A673 (cell line): Measurements from ENCODE around the gene RAB27B. TPM values are rescaled to one million over a fixed set of nuclear protein-coding genes. Genes with fewer than 3 reads are reported as not detected.

ENCODE experiments used
- BruUV-seq: library from RNA; stranded (reverse); fragments of 400-500 nt; replicated peaks from 2 replicates; lab custom pipeline; 2021; lab: Mats Ljungman, UMichigan
- CTCF ChIA-PET: fragments of 300-600 bp; sonication (Branson Sonifier 250); formaldehyde crosslinking; loops from one replicate; lab custom pipeline; 2022; ENCODE audit warnings: antibody characterized with exemption; lab: Charles Lee
- POLR2A ChIA-PET: fragments of 300-600 bp; sonication (Branson Sonifier 250); formaldehyde crosslinking; loops from one replicate; lab custom pipeline; 2022; ENCODE audit warnings: antibody characterized with exemption; ENCODE audit not compliant: low non-redundant PET; lab: Charles Lee
- DNase-seq: peaks from one replicate; pipeline ENCODE4 v3.0.0-alpha.2; 2015; ENCODE audit warnings: low spot score
- H3K27ac ChIP-seq: fragments of 200-600 bp; sonication (generic); 2 replicates; pipeline ENCODE4 v1.5.1; 2016; ENCODE audit warnings: mixed run types, low read depth, mild to moderate bottlenecking, mixed read lengths, antibody characterized with exemption, low read length; ENCODE audit not compliant: poor library complexity, severe bottlenecking
- H3K27me3 ChIP-seq: fragments of 200-600 bp; sonication (generic); replicated peaks from 2 replicates; pipeline ENCODE4 v1.6.1; 2017; ENCODE audit warnings: mixed run types, low read depth, mild to moderate bottlenecking, mixed read lengths, antibody characterized with exemption, low read length; ENCODE audit not compliant: insufficient read depth, poor library complexity
- H3K36me3 ChIP-seq: fragments of 200-600 bp; sonication (generic); 2 replicates; pipeline ENCODE4 v1.6.1; 2016; ENCODE audit warnings: mixed run types, mild to moderate bottlenecking, mixed read lengths, antibody characterized with exemption, low read length; ENCODE audit not compliant: insufficient read depth, poor library complexity, severe bottlenecking
- H3K4me1 ChIP-seq: fragments of 200-600 bp; sonication (generic); 2 replicates; pipeline ENCODE4 v1.6.1; 2017; ENCODE audit warnings: mixed run types, mild to moderate bottlenecking, mixed read lengths, antibody characterized with exemption, low read length; ENCODE audit not compliant: insufficient read depth, poor library complexity, severe bottlenecking
- H3K4me3 ChIP-seq: fragments of 200-600 bp; sonication (generic); 2 replicates; pipeline ENCODE4 v1.5.1; 2016; ENCODE audit warnings: low read depth, mixed run types, mild to moderate bottlenecking, mixed read lengths, low read length; ENCODE audit not compliant: poor library complexity, severe bottlenecking
- H3K9me3 ChIP-seq: fragments of 200-600 bp; sonication (generic); 2 replicates; pipeline ENCODE4 v1.6.1; 2016; ENCODE audit warnings: mixed run types, low read depth, mild to moderate bottlenecking, mixed read lengths, antibody characterized with exemption, low read length; ENCODE audit not compliant: poor library complexity, severe bottlenecking
- EZH2 ChIP-seq: fragments of 200-600 bp; sonication (generic); IDR thresholded peaks from 2 replicates; pipeline ENCODE4 v1.6.1; 2017; ENCODE audit warnings: borderline replicate concordance, low read depth, mild to moderate bottlenecking, mixed read lengths, antibody characterized with exemption, low read length; ENCODE audit not compliant: poor library complexity, severe bottlenecking
- intact Hi-C: fragments of 100-400 bp; cut with micrococcal nuclease; formaldehyde crosslinking; loops from one replicate; pipeline ENCODE4 v1.10.0; 2022; ENCODE audit not compliant: unreplicated experiment
- total RNA-seq: library from RNA; stranded (reverse); gene quantifications from 2 replicates; pipeline ENCODE4 v1.2.3, GENCODE V29; 2021
- TF ChIP-seq, protein P1 (sequence below): fragments of 300-800, 200-600 bp; sonication (generic); conservative IDR thresholded peaks from 2 replicates; pipeline ENCODE4 v1.5.1; 2017; ENCODE audit warnings: low read depth, mild to moderate bottlenecking, antibody characterized with exemption, low read length, moderate library complexity, mixed read lengths

The RAB27B gene
- total RNA-seq, 1 experiment from 2014 or later: not detected

GRCh38 chr18:54792079-54792478, 36.2 kb upstream of the RAB27B start:
- CTCF ChIA-PET: no interaction called here
- H3K27me3 ChIP-seq: peaks cover 9% of the 10 kb centered on the region
- no peak overlapping the region for H3K27ac ChIP-seq
- intact Hi-C loops: no loop called here
- H3K4me1 ChIP-seq: no peaks in the 10 kb centered on the region
- H3K36me3 ChIP-seq: no peaks in the 10 kb centered on the region
- POLR2A ChIA-PET: no interaction called here
- H3K9me3 ChIP-seq: no peaks in the 10 kb centered on the region
- no peak for TF ChIP-seq EZH2
- TF ChIP-seq, protein P1, sequence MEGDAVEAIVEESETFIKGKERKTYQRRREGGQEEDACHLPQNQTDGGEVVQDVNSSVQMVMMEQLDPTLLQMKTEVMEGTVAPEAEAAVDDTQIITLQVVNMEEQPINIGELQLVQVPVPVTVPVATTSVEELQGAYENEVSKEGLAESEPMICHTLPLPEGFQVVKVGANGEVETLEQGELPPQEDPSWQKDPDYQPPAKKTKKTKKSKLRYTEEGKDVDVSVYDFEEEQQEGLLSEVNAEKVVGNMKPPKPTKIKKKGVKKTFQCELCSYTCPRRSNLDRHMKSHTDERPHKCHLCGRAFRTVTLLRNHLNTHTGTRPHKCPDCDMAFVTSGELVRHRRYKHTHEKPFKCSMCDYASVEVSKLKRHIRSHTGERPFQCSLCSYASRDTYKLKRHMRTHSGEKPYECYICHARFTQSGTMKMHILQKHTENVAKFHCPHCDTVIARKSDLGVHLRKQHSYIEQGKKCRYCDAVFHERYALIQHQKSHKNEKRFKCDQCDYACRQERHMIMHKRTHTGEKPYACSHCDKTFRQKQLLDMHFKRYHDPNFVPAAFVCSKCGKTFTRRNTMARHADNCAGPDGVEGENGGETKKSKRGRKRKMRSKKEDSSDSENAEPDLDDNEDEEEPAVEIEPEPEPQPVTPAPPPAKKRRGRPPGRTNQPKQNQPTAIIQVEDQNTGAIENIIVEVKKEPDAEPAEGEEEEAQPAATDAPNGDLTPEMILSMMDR: no peak
- BruUV-seq: no TSS peak
- DNase-seq: no peak
- no peak overlapping the region for H3K4me3 ChIP-seq

DNA sequence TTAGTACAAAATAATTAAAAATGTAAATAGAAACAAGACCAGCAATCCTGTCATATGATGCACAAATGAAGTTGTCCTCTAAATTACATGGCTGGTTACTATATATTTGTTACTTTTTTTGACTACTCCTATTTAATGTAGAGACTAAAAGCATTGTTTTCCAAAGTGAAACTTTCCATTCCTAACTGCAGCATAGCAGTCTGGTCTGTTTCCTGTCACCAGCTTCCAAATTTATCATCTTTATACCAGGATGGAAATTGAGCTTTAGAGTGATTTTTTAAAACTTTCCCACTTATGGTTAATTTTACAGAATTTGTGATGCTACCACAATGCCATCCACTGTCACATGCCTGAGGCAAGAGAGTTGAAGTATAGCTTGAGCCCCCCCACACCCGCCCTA, 33.5 kb upstream of the RAB27B start:
- POLR2A ChIA-PET: no interaction called here
- Histone ChIP-seq H3K9me3 (no peaks in the 10 kb centered on the region), H3K27me3 (peaks cover 9% of the 10 kb centered on the region), H3K4me3 (no peak overlapping the region), H3K4me1 (no peaks in the 10 kb centered on the region), H3K36me3 (no peaks in the 10 kb centered on the region), H3K27ac (no peak overlapping the region)
- intact Hi-C loops: no loop called here
- no peak for DNase-seq
- CTCF ChIA-PET: no interaction called here
- BruUV-seq: no TSS peak
- TF ChIP-seq, protein P1: no peak
- no peak for TF ChIP-seq EZH2

GRCh38 chr18:54798186-54798585, 30.1 kb upstream of the RAB27B start:
- intact Hi-C loops: no loop called here
- H3K27ac ChIP-seq: no peak overlapping the region
- no peaks in the 10 kb centered on the region for H3K9me3 ChIP-seq
- no peaks in the 10 kb centered on the region for H3K4me1 ChIP-seq
- no TSS peak for BruUV-seq
- CTCF ChIA-PET: no interaction called here
- no peak overlapping the region for H3K4me3 ChIP-seq
- TF ChIP-seq, protein P1: no peak
- no peak for TF ChIP-seq EZH2
- H3K27me3 ChIP-seq: peaks cover 6% of the 10 kb centered on the region
- no peaks in the 10 kb centered on the region for H3K36me3 ChIP-seq
- no peak for DNase-seq
- POLR2A ChIA-PET: no interaction called here
